Upper lobe of left lung (tissue), 4 donors: ENCODE results near the gene KLHL25.

Experiments used
- POLR2AphosphoS5 ChIP-seq, 2 donors: sonication (generic); formaldehyde crosslinking; IDR thresholded peaks; one replicate each; pipeline ENCODE4 v1.5.1; 2017; ENCODE audit warnings: antibody characterized with exemption in 2 of 2
- TF ChIP-seq, protein P1 (sequence below), 6 experiments: fragments of 450-650 bp in 4 of 6; fragments of 200-600 bp in 2 of 6; sonication (generic) in 2 of 6; IDR thresholded peaks; one replicate each; pipeline ENCODE4 v1.5.1; 2016 to 2019; ENCODE audit warnings: antibody characterized with exemption in 6 of 6

DNA sequence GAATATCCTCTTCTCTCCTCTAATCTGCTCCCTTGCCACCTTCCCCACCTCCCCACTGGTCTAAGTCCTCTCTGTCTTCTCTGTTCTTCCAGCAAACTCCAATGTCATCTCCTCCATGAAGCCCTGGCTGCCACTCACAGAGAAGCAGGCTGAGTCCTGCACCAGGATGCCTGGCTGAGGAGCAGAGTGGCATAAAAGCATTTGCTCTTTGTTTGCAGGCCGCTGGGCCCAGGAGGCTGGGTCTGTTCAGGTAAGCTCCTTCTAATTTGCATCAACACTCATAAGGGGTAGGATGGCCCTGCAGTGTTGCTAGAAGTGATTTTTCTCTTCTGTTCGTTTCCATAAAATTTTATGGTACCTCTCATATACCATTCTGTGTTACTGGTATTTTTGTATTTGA, 43.2 kb upstream of the KLHL25 start:
- no peak for TF ChIP-seq POLR2AphosphoS5 (IDR thresholded peaks at IDR 0.05)
- TF ChIP-seq, protein P1, sequence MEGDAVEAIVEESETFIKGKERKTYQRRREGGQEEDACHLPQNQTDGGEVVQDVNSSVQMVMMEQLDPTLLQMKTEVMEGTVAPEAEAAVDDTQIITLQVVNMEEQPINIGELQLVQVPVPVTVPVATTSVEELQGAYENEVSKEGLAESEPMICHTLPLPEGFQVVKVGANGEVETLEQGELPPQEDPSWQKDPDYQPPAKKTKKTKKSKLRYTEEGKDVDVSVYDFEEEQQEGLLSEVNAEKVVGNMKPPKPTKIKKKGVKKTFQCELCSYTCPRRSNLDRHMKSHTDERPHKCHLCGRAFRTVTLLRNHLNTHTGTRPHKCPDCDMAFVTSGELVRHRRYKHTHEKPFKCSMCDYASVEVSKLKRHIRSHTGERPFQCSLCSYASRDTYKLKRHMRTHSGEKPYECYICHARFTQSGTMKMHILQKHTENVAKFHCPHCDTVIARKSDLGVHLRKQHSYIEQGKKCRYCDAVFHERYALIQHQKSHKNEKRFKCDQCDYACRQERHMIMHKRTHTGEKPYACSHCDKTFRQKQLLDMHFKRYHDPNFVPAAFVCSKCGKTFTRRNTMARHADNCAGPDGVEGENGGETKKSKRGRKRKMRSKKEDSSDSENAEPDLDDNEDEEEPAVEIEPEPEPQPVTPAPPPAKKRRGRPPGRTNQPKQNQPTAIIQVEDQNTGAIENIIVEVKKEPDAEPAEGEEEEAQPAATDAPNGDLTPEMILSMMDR (IDR thresholded peaks at IDR 0.05) = no peak
